ENCODE results near the gene HIPK2. TPM values are rescaled to one million over a fixed set of nuclear protein-coding genes. Genes with fewer than 3 reads are reported as not detected.

The HIPK2 gene
- polyA plus RNA-seq, 4 donors: 24.0 to 104 (median 84.9) TPM

GRCh38 chr7:139783647-139784385, 6.0 kb upstream of the HIPK2 start:
- DNase-seq (ENCODE audit: low read depth in 4 of 4, low spot score in 3 of 4): no peak

- no peak for DNase-seq (ENCODE audit: low read depth in 4 of 4, low spot score in 3 of 4)
These were observed 5.1 kb upstream of the HIPK2 start for GRCh38 chr7:139782932-139783331.

- DNase-seq (ENCODE audit: low read depth in 4 of 4, low spot score in 3 of 4): no peak
These were observed 486 bp downstream of the HIPK2 start for GRCh38 chr7:139777133-139777891.

- no peak for DNase-seq (ENCODE audit: low read depth in 4 of 4, low spot score in 3 of 4)
These were observed 1.2 kb downstream of the HIPK2 start for GRCh38 chr7:139776486-139777132.

GRCh38 chr7:139775829-139776266, 1.9 kb downstream of the HIPK2 start:
- DNase-seq (ENCODE audit: low read depth in 4 of 4, low spot score in 3 of 4): peak; percentile 62 to 73 (median 68)

- DNase-seq (ENCODE audit: low read depth in 4 of 4, low spot score in 3 of 4): no peak
These were observed 3.4 kb downstream of the HIPK2 start for GRCh38 chr7:139774376-139774775.

GRCh38 chr7:139773371-139773770, 4.4 kb downstream of the HIPK2 start:
- DNase-seq (ENCODE audit: low read depth in 4 of 4, low spot score in 3 of 4): no peak

- DNase-seq (ENCODE audit: low read depth in 4 of 4, low spot score in 3 of 4): no peak
These were observed 4.9 kb downstream of the HIPK2 start for GRCh38 chr7:139772873-139773272.

- DNase-seq (ENCODE audit: low read depth in 4 of 4, low spot score in 3 of 4): no peak
These were observed 5.7 kb downstream of the HIPK2 start for GRCh38 chr7:139772115-139772514.

GRCh38 chr7:139771001-139771956, 6.5 kb downstream of the HIPK2 start:
- DNase-seq (ENCODE audit: low read depth in 4 of 4, low spot score in 3 of 4): no peak

GRCh38 chr7:139769761-139770160, 8.0 kb downstream of the HIPK2 start:
- DNase-seq (ENCODE audit: low read depth in 4 of 4, low spot score in 3 of 4): no peak

- DNase-seq (ENCODE audit: low read depth in 4 of 4, low spot score in 3 of 4): no peak
These were observed 8.7 kb downstream of the HIPK2 start for GRCh38 chr7:139769066-139769465.

- no peak for DNase-seq (ENCODE audit: low read depth in 4 of 4, low spot score in 3 of 4)
These were observed 9.5 kb downstream of the HIPK2 start for GRCh38 chr7:139768249-139768824.

- no peak for DNase-seq (ENCODE audit: low read depth in 4 of 4, low spot score in 3 of 4)
These were observed 10.2 kb downstream of the HIPK2 start for GRCh38 chr7:139767561-139767982.

- no peak for DNase-seq (ENCODE audit: low read depth in 4 of 4, low spot score in 3 of 4)
These were observed 12.7 kb downstream of the HIPK2 start for GRCh38 chr7:139765143-139765542.

GRCh38 chr7:139763330-139763729, 14.5 kb downstream of the HIPK2 start:
- no peak for DNase-seq (ENCODE audit: low read depth in 4 of 4, low spot score in 3 of 4)

GRCh38 chr7:139762886-139763285, 14.9 kb downstream of the HIPK2 start:
- no peak for DNase-seq (ENCODE audit: low read depth in 4 of 4, low spot score in 3 of 4)

- no peak for DNase-seq (ENCODE audit: low read depth in 4 of 4, low spot score in 3 of 4)
These were observed 19.4 kb downstream of the HIPK2 start for GRCh38 chr7:139758388-139758787.

GRCh38 chr7:139757968-139758367, 19.8 kb downstream of the HIPK2 start:
- no peak for DNase-seq (ENCODE audit: low read depth in 4 of 4, low spot score in 3 of 4)

- no peak for DNase-seq (ENCODE audit: low read depth in 4 of 4, low spot score in 3 of 4)
These were observed 24.1 kb downstream of the HIPK2 start for GRCh38 chr7:139753693-139754111.

All from left renal pelvis (tissue), 4 donors.